GM18526 (cell line): ENCODE results near the gene PTPRD.

Experiments used
- POLR2A ChIP-seq: IDR thresholded peaks from 3 replicates; pipeline ENCODE4 v1.6.1; 2011; ENCODE audit not compliant: insufficient read length; ENCODE audit errors: extremely low read depth

Gene PTPRD

DNA sequence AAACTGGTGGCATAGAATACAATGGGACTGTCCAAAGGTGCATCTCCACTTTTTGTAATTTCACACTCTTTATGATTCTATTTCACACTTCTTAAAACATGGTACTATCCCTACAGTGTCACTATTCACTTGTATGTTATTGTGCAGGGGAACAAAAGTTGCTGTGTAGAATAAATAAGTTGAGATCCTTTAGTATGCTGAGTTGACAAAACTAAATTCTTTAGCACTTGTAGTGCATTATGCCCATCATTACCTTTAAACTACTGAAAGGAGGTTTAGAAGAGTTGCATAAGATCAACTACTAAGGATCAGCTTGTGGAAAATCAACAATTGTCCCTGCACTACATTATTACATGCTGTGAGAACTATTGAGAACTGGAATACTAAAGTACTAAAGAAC, 1380.9 kb downstream of the PTPRD start:
- no peak for TF ChIP-seq POLR2A

- no peak for TF ChIP-seq POLR2A
Observed at GRCh38 chr9:9229269-9229668, 1383.5 kb downstream of the PTPRD start.

DNA sequence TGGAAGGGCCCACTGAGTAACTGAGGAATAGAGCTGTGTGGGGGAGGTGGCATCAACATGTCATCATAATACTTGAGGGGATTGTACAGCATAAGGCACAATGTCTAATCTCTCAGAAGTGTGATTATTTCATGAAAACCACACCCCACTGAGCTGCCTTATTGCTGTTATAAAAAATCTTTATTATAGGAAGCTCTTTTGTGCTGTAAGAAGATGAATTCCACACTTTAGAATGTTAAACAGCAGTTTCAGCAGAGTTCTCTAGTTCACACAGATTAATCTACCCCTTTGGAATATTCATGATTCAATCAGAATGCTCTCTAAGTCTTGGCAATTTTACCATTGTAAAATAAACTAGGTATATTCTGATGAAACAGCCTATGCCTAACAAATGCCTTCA, 1389.6 kb downstream of the PTPRD start:
- no peak for TF ChIP-seq POLR2A

DNA sequence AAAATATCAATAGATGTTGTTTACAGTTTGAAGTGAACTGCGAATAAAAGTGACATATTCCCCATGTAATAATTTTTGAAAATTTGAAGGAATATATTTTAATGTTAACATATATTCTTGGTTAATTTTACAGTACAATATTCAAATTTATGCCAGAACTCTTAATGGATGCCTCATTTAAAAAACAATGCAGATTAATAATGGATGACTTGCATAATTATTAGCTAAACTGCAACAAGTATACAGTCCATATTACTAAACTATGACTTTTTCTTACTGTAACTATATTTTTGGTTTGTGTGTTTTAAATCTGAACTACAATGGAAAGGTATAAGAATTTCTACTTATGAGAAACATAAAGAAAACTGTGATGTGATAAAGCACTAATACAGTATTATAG, 1390.1 kb downstream of the PTPRD start:
- TF ChIP-seq POLR2A: no peak

GRCh38 chr9:9216934-9217333, 1395.9 kb downstream of the PTPRD start:
- no peak for TF ChIP-seq POLR2A

DNA sequence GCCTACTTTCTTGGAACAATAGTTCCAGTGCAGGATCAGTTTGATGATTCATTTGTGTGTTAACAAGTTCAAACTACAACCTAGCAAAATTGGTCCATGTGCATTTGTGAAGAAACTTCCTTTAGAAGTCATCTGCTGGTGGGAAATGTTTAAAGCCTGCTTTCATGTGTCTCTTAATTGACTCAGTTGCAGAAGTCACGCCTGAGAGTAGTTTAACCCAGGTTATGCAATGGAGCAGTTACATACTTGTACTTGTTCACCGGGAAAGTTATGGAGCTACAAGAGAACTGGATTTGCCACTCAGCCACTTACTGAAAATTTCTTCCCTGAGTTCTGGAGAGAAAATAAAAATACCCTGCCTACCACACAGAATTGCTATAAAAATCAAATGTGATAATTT, 1397.8 kb downstream of the PTPRD start:
- no peak for TF ChIP-seq POLR2A

DNA sequence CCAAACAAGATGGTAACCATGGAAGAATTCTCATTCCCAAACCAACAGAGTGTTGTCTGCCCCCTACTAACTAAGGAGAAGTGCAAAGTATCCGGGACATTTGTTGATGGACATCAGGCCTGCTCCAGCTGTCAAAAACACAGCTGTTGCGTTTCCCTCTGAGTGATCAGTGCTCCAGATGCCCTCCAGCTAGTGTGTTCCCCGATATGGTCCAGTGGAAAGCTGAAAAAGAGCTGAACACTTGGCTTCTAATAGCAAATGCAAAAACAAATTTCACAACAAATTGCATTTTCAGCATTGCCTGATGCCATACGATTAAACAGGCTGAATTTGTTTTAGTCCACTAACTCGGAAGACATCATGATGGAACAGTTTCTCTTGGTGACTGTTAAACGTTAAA, 1398.7 kb downstream of the PTPRD start:
- no peak for TF ChIP-seq POLR2A

GRCh38 chr9:9212963-9213362, 1399.8 kb downstream of the PTPRD start:
- TF ChIP-seq POLR2A: no peak

GRCh38 chr9:9202276-9202675, 1410.5 kb downstream of the PTPRD start:
- TF ChIP-seq POLR2A: no peak

DNA sequence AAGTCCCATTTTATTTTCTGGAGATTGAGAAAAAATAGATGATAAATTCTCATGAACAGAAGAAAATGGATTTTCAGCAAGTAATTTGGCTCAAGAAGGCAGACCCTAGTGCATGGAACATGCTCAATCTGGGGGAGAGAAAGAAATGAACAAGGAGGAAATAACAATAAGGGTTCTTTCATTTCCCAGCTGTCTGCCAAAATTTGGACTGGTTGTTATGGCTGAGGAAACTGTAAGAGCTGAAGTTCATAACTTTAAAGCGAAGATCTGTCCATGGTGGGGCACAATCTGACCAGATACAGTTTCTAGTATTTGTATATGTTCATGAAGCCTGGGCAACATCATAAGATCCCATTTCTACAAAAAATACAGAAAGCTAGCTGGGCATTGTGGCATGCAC, 1426.7 kb downstream of the PTPRD start:
- TF ChIP-seq POLR2A: no peak

GRCh38 chr9:9182431-9182830, 1430.4 kb downstream of the PTPRD start:
- TF ChIP-seq POLR2A: no peak

GRCh38 chr9:9177081-9177480, 1435.7 kb downstream of the PTPRD start:
- TF ChIP-seq POLR2A: no peak

DNA sequence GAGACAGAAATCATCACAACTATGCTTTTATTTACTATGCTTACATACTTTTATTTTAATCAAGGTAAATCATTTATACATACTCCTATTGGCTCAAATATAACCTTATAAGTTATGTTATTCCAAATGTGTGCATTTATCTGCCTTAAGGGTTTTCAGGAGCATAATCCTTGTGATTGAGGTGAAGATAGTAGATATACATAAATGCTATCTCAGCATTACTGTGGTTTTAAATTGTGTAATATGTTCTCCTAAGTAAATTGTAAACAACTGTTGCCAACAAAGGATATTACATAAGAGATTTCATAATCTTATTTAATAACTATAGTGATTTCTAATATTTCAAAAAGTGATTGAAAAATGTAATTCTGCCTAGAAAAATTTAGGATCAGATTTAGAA, 1438.4 kb downstream of the PTPRD start:
- no peak for TF ChIP-seq POLR2A

GRCh38 chr9:9173264-9173663, 1439.5 kb downstream of the PTPRD start:
- TF ChIP-seq POLR2A: no peak

- no peak for TF ChIP-seq POLR2A
Observed at GRCh38 chr9:9170439-9171134, 1442.2 kb downstream of the PTPRD start.

DNA sequence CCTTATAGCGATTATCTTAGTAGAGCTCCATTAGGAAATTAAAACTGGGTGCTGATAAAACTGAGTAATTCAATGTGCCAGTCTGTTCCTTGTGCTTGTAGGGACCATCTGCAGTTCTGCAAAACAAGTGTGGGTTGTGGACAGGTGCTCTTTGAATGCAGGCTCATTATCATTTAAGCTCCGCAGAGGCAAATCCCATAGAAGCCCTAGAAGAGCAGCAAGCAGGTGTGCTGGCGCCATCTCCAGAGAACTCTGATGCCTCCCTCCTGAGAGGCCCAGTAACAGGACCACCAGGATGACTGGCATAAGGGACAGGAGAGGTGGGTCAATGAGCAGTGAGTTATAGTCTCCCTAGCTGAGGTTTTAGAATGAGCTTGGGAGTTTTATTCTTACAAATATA, 1470.8 kb downstream of the PTPRD start:
- TF ChIP-seq POLR2A: no peak

- no peak for TF ChIP-seq POLR2A
Observed at GRCh38 chr9:9133526-9133925, 1479.3 kb downstream of the PTPRD start.

GRCh38 chr9:9124616-9125015, 1488.2 kb downstream of the PTPRD start:
- TF ChIP-seq POLR2A: no peak

GRCh38 chr9:9122230-9122875, 1490.4 kb downstream of the PTPRD start:
- TF ChIP-seq POLR2A: no peak
